ENCODE measurements around the gene NACC2. TPM values are rescaled to one million over a fixed set of nuclear protein-coding genes. Genes with fewer than 3 reads are reported as not detected.
A peak's percentile ranks its signal among the peaks of the same experiment; 100 is the strongest.

Gene NACC2
- total RNA-seq, 1 donor from 2014 or later, result 34.0 TPM

GRCh38 chr9:135961277-135961715, 133.8 kb downstream of the NACC2 start, which contains the start of gene UBAC1:
Gene UBAC1 (minus strand): TSS chr9:135961373. CDS start chr9:135961162, 211 bp downstream.
- FAIRE-seq, result no peak
- peak within 1 kb of the TSS; percentile 75 for H3K27ac Mint-ChIP-seq (ENCODE audit: unreplicated experiment)
- peak within 1 kb of the TSS; percentile 85 for H2AFZ ChIP-seq (ENCODE audit: low read depth, low read length)

GRCh38 chr9:135960411-135961276, 134.4 kb downstream of the NACC2 start:
- DNase-seq (ENCODE audit: low read depth), result no peak

More at GRCh38 chr9:135961277-135961715, 133.8 kb downstream of the NACC2 start, which contains the start of gene UBAC1:
- Histone ChIP-seq H3K36me3 (ENCODE audit: insufficient read depth, low read length) (no peaks in the 10 kb centered on the region), H3K27ac (ENCODE audit: low read depth, low read length) (peak within 1 kb of the TSS; percentile 31), H3K4me2 (ENCODE audit: low read length) (peak within 1 kb of the TSS; percentile 99), H3K79me2 (ENCODE audit: insufficient read depth, low read length) (peaks cover 43% of the 10 kb centered on the region), H3K4me3 (ENCODE audit: insufficient read depth, low read depth, low read length) (peak within 1 kb of the TSS; percentile 88), H3K27me3 (ENCODE audit: insufficient read depth, low read length) (no peaks in the 10 kb centered on the region), H3K4me1 (ENCODE audit: insufficient read depth, low read length) (peaks cover 10% of the 10 kb centered on the region), H4K20me1 (ENCODE audit: insufficient read depth, low read length) (peaks cover 34% of the 10 kb centered on the region), H3K9me3 (ENCODE audit: insufficient read depth, low read depth, low read length) (no peaks in the 10 kb centered on the region), H3K9ac (ENCODE audit: low read length) (peak within 1 kb of the TSS; percentile 87)
- Mint-ChIP-seq H3K4me3 (ENCODE audit: unreplicated experiment) (peak within 1 kb of the TSS; percentile 88), H3K9me3 (ENCODE audit: unreplicated experiment) (no peaks in the 10 kb centered on the region), H3K36me3 (ENCODE audit: low read depth, unreplicated experiment) (peaks cover 5% of the 10 kb centered on the region), H3K27me3 (ENCODE audit: low read depth, unreplicated experiment) (peaks cover 9% of the 10 kb centered on the region), H3K4me1 (ENCODE audit: low read depth, unreplicated experiment) (peaks cover 2% of the 10 kb centered on the region)
- DNase-seq (ENCODE audit: low read depth), result peak; percentile 86
- no peak for TF ChIP-seq EZH2 (IDR thresholded peaks at IDR 0.05; ENCODE audit: insufficient read depth, low read length)
- no peak for TF ChIP-seq CTCF (IDR thresholded peaks at IDR 0.05; ENCODE audit: insufficient read depth, low read depth, low read length)

More at GRCh38 chr9:135960411-135961276, 134.4 kb downstream of the NACC2 start:
- H3K27me3 ChIP-seq (ENCODE audit: insufficient read depth, low read length), result no peaks in the 10 kb centered on the region
- peak overlapping the region; percentile 31 for H3K27ac ChIP-seq (ENCODE audit: low read depth, low read length)
- H3K27me3 Mint-ChIP-seq (ENCODE audit: low read depth, unreplicated experiment), result peaks cover 9% of the 10 kb centered on the region
- H3K4me3 ChIP-seq (ENCODE audit: insufficient read depth, low read depth, low read length), result peak overlapping the region; percentile 88
- TF ChIP-seq CTCF (IDR thresholded peaks at IDR 0.05; ENCODE audit: insufficient read depth, low read depth, low read length), result no peak
- TF ChIP-seq EZH2 (IDR thresholded peaks at IDR 0.05; ENCODE audit: insufficient read depth, low read length), result no peak
- no peaks in the 10 kb centered on the region for H3K9me3 Mint-ChIP-seq (ENCODE audit: unreplicated experiment)
- peak overlapping the region; percentile 85 for H2AFZ ChIP-seq (ENCODE audit: low read depth, low read length)
- peaks cover 49% of the 10 kb centered on the region for H3K79me2 ChIP-seq (ENCODE audit: insufficient read depth, low read length)
- H3K36me3 Mint-ChIP-seq (ENCODE audit: low read depth, unreplicated experiment), result peaks cover 7% of the 10 kb centered on the region
- peak overlapping the region; percentile 87 for H3K9ac ChIP-seq (ENCODE audit: low read length)
- H3K4me3 Mint-ChIP-seq (ENCODE audit: unreplicated experiment), result peak overlapping the region; percentile 88
- FAIRE-seq, result no peak
- H3K4me1 Mint-ChIP-seq (ENCODE audit: low read depth, unreplicated experiment), result peaks cover 2% of the 10 kb centered on the region
- H3K4me1 ChIP-seq (ENCODE audit: insufficient read depth, low read length), result peaks cover 10% of the 10 kb centered on the region
- no peaks in the 10 kb centered on the region for H3K36me3 ChIP-seq (ENCODE audit: insufficient read depth, low read length)
- peaks cover 41% of the 10 kb centered on the region for H4K20me1 ChIP-seq (ENCODE audit: insufficient read depth, low read length)
- H3K4me2 ChIP-seq (ENCODE audit: low read length), result peak overlapping the region; percentile 99
- peak overlapping the region; percentile 75 for H3K27ac Mint-ChIP-seq (ENCODE audit: unreplicated experiment)
- H3K9me3 ChIP-seq (ENCODE audit: insufficient read depth, low read depth, low read length), result no peaks in the 10 kb centered on the region

Data from astrocyte (in vitro differentiated cells and primary cell).